A549 (cell line): ENCODE data around the gene SOX5. TPM values are rescaled to one million over a fixed set of nuclear protein-coding genes. Genes with fewer than 3 reads are reported as not detected.

Experiments used
- ATAC-seq, 2 experiments: fragments of 200-7000 bp in 1 of 2; fragments of >200 bp in 1 of 2; cut with Nextera tagmentation in 1 of 2; cut with Tn5 transposase in 1 of 2; 3 replicates each; pipeline versions ENCODE4 v1.8.0 to v1.9.1; 2018 to 2020; ENCODE audit warnings: mild to moderate bottlenecking in 1 of 2, moderate library complexity in 1 of 2
- CTCF ChIA-PET: fragments of 300-600 bp; sonication (Branson Sonifier 250); formaldehyde crosslinking; extraction: SDS; loops from one replicate; lab custom pipeline; 2021; ENCODE audit warnings: antibody characterized with exemption, inconsistent platforms; lab: Yijun Ruan, JAX
- POLR2A ChIA-PET: fragments of 350-600 bp; formaldehyde crosslinking; extraction: SDS; loops from one replicate; lab custom pipeline; 2021; ENCODE audit warnings: antibody characterized with exemption, inconsistent platforms; lab: Yijun Ruan, JAX
- DNase-seq, 2 experiments: peaks; one replicate each; pipeline versions ENCODE4 v3.0.0 to v3.0.0-alpha.2; 2011 to 2016; ENCODE audit warnings: low read depth in 1 of 2, low spot score in 1 of 2
- FAIRE-seq: peaks from 2 replicates; lab custom pipeline; 2011; peaks lifted over from hg19 to GRCh38; lab: Jason Lieb, UNC
- H3K27ac ChIP-seq, 2 experiments: fragments of >200 bp; sonication (Bioruptor Twin); formaldehyde crosslinking; 3 replicates each; pipeline ENCODE4 v1.5.1; 2016 to 2017
- H3K4me1 ChIP-seq: fragments of >200 bp; sonication (Bioruptor Twin); formaldehyde crosslinking; 3 replicates; pipeline ENCODE4 v1.6.1; 2016
- H3K4me2 ChIP-seq: fragments of >200 bp; sonication (Bioruptor Twin); formaldehyde crosslinking; 3 replicates; pipeline ENCODE4 v1.6.1; 2016
- H3K4me3 ChIP-seq: fragments of >200 bp; sonication (Bioruptor Twin); formaldehyde crosslinking; 3 replicates; pipeline ENCODE4 v1.5.1; 2016
- H3K9me3 ChIP-seq: fragments of >200 bp; sonication (Bioruptor Twin); formaldehyde crosslinking; 3 replicates; pipeline ENCODE4 v1.6.1; 2016
- BHLHE40 ChIP-seq: IDR thresholded peaks from 2 replicates; pipeline ENCODE4 v1.6.1; 2012; ENCODE audit warnings: low read depth, low read length, inconsistent platforms
- CBX2 ChIP-seq: fragments of 200-600 bp; sonication (generic); IDR thresholded peaks from 2 replicates; pipeline ENCODE4 v1.6.1; 2016; ENCODE audit warnings: low read depth, mild to moderate bottlenecking, borderline replicate concordance
- CBX8 ChIP-seq: fragments of 200-600 bp; sonication (generic); IDR thresholded peaks from 2 replicates; pipeline ENCODE4 v1.6.1; 2016
- CHD2 ChIP-seq: fragments of 150-350 bp; IDR thresholded peaks from 2 replicates; pipeline ENCODE4 v1.6.1; 2014; ENCODE audit warnings: low read length; ENCODE audit not compliant: partially characterized antibody
- CHD4 ChIP-seq: fragments of 200-600 bp; sonication (generic); IDR thresholded peaks from 2 replicates; pipeline ENCODE4 v1.6.1; 2016; ENCODE audit warnings: antibody characterized with exemption, mild to moderate bottlenecking, borderline replicate concordance
- ESRRA ChIP-seq: fragments of 150-350 bp; IDR thresholded peaks from 2 replicates; pipeline ENCODE4 v1.6.1; 2014; ENCODE audit warnings: mild to moderate bottlenecking, low read length, borderline replicate concordance
- FOSL2 ChIP-seq, 2 experiments: fragments of 450-650 bp in 1 of 2; fragments of >200 bp in 1 of 2; sonication (Bioruptor Twin) in 1 of 2; formaldehyde crosslinking; IDR thresholded peaks; 2 replicates each; pipeline versions ENCODE4 v1.5.0 to v1.6.1; 2016 to 2020; ENCODE audit warnings: mild to moderate bottlenecking in 1 of 2, moderate library complexity in 1 of 2
- HEYL ChIP-seq: fragments of 250-450 bp; sonication (Bioruptor Pico); IDR thresholded peaks from 2 replicates; pipeline ENCODE4 v1.8.0; 2021; ENCODE audit warnings: mild to moderate bottlenecking, moderate library complexity
- HOXA7 ChIP-seq: fragments of 250-450 bp; sonication (Bioruptor Pico); IDR thresholded peaks from 2 replicates; pipeline ENCODE4 v1.5.0; 2020; ENCODE audit warnings: mild to moderate bottlenecking, moderate library complexity
- HOXB13 ChIP-seq: fragments of 250-450 bp; sonication (Bioruptor Pico); IDR thresholded peaks from 2 replicates; pipeline ENCODE4 v1.5.0; 2020; ENCODE audit warnings: low read depth, mild to moderate bottlenecking, moderate library complexity
- JUN ChIP-seq, 2 experiments: fragments of >200 bp; sonication (Bioruptor Twin); formaldehyde crosslinking; IDR thresholded peaks; 2 replicates in 1 of 2; 3 replicates in 1 of 2; pipeline ENCODE4 v1.6.1; 2016 to 2017
- KDM1A ChIP-seq: fragments of 200-600 bp; sonication (generic); IDR thresholded peaks from 2 replicates; pipeline ENCODE4 v1.6.1; 2016; ENCODE audit warnings: low read depth, mild to moderate bottlenecking
- NR3C1 ChIP-seq: fragments of >200 bp; sonication (Bioruptor Twin); formaldehyde crosslinking; IDR thresholded peaks from 3 replicates; pipeline ENCODE4 v1.6.1; 2017
- RAD21 ChIP-seq, 2 experiments: fragments of >200 bp in 1 of 2; sonication (Bioruptor Twin) in 1 of 2; formaldehyde crosslinking in 1 of 2; IDR thresholded peaks in 1 of 2; conservative IDR thresholded peaks in 1 of 2; 2 replicates in 1 of 2; 3 replicates in 1 of 2; pipeline ENCODE4 v1.6.1; 2012 to 2018; ENCODE audit warnings: inconsistent platforms in 1 of 2
- RARB ChIP-seq: fragments of 250-450 bp; sonication (Bioruptor Pico); IDR thresholded peaks from 2 replicates; pipeline ENCODE4 v1.8.0; 2021; ENCODE audit warnings: mild to moderate bottlenecking, moderate library complexity
- RNF2 ChIP-seq: fragments of 200-600 bp; sonication (generic); IDR thresholded peaks from 2 replicates; pipeline ENCODE4 v1.6.1; 2016; ENCODE audit warnings: low read depth, mild to moderate bottlenecking, antibody characterized with exemption, moderate library complexity, borderline replicate concordance
- SMC3 ChIP-seq: fragments of >200 bp; sonication (Bioruptor Twin); formaldehyde crosslinking; IDR thresholded peaks from 3 replicates; pipeline ENCODE4 v1.6.1; 2018; ENCODE audit warnings: inconsistent platforms
- TFCP2L1 ChIP-seq: fragments of 250-450 bp; sonication (Bioruptor Pico); IDR thresholded peaks from 2 replicates; pipeline ENCODE4 v1.5.0; 2021; ENCODE audit warnings: mild to moderate bottlenecking
- ZFP36 ChIP-seq: fragments of 450-650 bp; IDR thresholded peaks from 2 replicates; pipeline ENCODE4 v1.6.1; 2014; ENCODE audit warnings: borderline replicate concordance; ENCODE audit not compliant: partially characterized antibody
- ZNF302 ChIP-seq: fragments of 250-450 bp; sonication (Bioruptor Pico); IDR thresholded peaks from 2 replicates; pipeline ENCODE4 v1.9.0; 2021; ENCODE audit warnings: inconsistent platforms, mild to moderate bottlenecking, moderate library complexity
- WGBS: methylation state at CpG from one replicate; pipeline ENCODE4 v1.1.6; 2017; ENCODE audit errors: missing lambda C conversion rate; 5-methylcytosine and 5-hydroxymethylcytosine counted together
- polyA plus RNA-seq, 4 experiments: library from polyadenylated mRNA; depleted of rRNA in 3 of 4; stranded (reverse); fragments of >200 nt; fragmentation: RNase III in 1 of 4; extraction: RNeasy Plus Mini Kit Qiagen cat#74134 plus additional on column Dnase treatment in 1 of 4; gene quantifications; 2 replicates in 3 of 4; 3 replicates in 1 of 4; pipeline ENCODE4 v1.2.3, GENCODE V29; 2011 to 2017
- TF ChIP-seq, protein P1 (sequence below): fragments of 450-650 bp; IDR thresholded peaks from 2 replicates; pipeline ENCODE4 v1.6.1; 2014; ENCODE audit warnings: antibody characterized with exemption
- TF ChIP-seq, protein P2 (sequence below): fragments of 200-600 bp; sonication (generic); IDR thresholded peaks from 2 replicates; pipeline ENCODE4 v1.6.1; 2016; ENCODE audit warnings: antibody characterized with exemption, mild to moderate bottlenecking, moderate library complexity

The SOX5 gene
- polyA plus RNA-seq, 2 of the 4 experiments (the other 2 are of a cell fraction): not detected

DNA sequence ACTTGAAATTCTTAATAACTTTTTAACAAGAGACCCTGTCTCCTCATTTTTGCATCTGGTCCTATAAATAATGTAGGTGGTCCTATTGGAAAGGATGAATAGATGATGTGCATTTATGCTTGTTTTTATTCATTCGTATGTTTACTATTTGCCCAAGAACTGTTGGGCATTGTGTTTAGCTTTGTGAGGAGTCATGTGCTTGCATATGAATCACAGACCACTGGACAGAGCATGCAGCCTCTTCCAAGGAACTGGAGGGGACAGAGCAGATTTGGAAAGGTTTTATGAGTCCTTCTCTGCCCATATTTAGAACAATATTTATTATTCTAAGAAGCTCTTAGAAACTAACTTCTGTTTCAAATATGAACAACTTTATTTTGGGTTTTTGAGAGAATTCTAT lies 414.0 kb downstream of the SOX5 start:
- Histone ChIP-seq H3K27ac (no peak overlapping the region), H3K4me1 (no peaks in the 10 kb centered on the region), H3K4me2 (no peak overlapping the region), H3K4me3 (no peak overlapping the region), H3K9me3 (no peaks in the 10 kb centered on the region)
- ChIA-PET CTCF (interaction anchor here (1.4 kb wide), 1 partner anchor 10 kb away, joined by 3 read pairs; no protein-coding TSS in a partner anchor), POLR2A (no interaction called here)
- ATAC-seq: no peak
- WGBS: 0% methylated on average over 1 of the region's 1 CpG
- DNase-seq: no peak
- FAIRE-seq: no peak
- TF ChIP-seq RNF2 (no peak), HEYL (CRISPR knock-in tag) (no peak), ZFP36 (no peak), TFCP2L1 (CRISPR knock-in tag) (no peak), CBX2 (no peak), CBX8 (no peak), JUN (IDR thresholded peaks at IDR 0.05) (no peak), BHLHE40 (no peak), HOXB13 (CRISPR knock-in tag) (no peak), CHD2 (no peak), HOXA7 (CRISPR knock-in tag) (no peak), RARB (CRISPR knock-in tag) (no peak), KDM1A (no peak)
- TF ChIP-seq, protein P1, sequence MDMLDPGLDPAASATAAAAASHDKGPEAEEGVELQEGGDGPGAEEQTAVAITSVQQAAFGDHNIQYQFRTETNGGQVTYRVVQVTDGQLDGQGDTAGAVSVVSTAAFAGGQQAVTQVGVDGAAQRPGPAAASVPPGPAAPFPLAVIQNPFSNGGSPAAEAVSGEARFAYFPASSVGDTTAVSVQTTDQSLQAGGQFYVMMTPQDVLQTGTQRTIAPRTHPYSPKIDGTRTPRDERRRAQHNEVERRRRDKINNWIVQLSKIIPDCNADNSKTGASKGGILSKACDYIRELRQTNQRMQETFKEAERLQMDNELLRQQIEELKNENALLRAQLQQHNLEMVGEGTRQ: no peak

GRCh38 chr12:23534196-23534595 lies 415.3 kb downstream of the SOX5 start:
- Histone ChIP-seq H3K4me2 (no peak overlapping the region), H3K27ac (no peak overlapping the region), H3K4me3 (no peak overlapping the region), H3K4me1 (no peaks in the 10 kb centered on the region), H3K9me3 (no peaks in the 10 kb centered on the region)
- ATAC-seq: no peak
- 15% methylated on average over 8 of the region's 8 CpGs for WGBS
- TF ChIP-seq SMC3 (no peak), RAD21 (conservative IDR thresholded peaks at IDR 0.05 in 1 of 2, IDR thresholded peaks at IDR 0.05 in 1 of 2) (no peak), FOSL2 (IDR thresholded peaks at IDR 0.05) (no peak), FOSL2 (CRISPR knock-in tag; IDR thresholded peaks at IDR 0.05) (no peak), HEYL (CRISPR knock-in tag) (no peak), JUN (IDR thresholded peaks at IDR 0.05) (no peak), NR3C1 (no peak), ZNF302 (no peak), CHD4 (no peak), ESRRA (no peak)
- TF ChIP-seq, protein P2, sequence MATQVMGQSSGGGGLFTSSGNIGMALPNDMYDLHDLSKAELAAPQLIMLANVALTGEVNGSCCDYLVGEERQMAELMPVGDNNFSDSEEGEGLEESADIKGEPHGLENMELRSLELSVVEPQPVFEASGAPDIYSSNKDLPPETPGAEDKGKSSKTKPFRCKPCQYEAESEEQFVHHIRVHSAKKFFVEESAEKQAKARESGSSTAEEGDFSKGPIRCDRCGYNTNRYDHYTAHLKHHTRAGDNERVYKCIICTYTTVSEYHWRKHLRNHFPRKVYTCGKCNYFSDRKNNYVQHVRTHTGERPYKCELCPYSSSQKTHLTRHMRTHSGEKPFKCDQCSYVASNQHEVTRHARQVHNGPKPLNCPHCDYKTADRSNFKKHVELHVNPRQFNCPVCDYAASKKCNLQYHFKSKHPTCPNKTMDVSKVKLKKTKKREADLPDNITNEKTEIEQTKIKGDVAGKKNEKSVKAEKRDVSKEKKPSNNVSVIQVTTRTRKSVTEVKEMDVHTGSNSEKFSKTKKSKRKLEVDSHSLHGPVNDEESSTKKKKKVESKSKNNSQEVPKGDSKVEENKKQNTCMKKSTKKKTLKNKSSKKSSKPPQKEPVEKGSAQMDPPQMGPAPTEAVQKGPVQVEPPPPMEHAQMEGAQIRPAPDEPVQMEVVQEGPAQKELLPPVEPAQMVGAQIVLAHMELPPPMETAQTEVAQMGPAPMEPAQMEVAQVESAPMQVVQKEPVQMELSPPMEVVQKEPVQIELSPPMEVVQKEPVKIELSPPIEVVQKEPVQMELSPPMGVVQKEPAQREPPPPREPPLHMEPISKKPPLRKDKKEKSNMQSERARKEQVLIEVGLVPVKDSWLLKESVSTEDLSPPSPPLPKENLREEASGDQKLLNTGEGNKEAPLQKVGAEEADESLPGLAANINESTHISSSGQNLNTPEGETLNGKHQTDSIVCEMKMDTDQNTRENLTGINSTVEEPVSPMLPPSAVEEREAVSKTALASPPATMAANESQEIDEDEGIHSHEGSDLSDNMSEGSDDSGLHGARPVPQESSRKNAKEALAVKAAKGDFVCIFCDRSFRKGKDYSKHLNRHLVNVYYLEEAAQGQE: no peak
- TF ChIP-seq, protein P1: no peak
- no peak for DNase-seq
- FAIRE-seq: no peak
- ChIA-PET POLR2A (no interaction called here), CTCF (no interaction called here)
